Measurements from ENCODE around the gene KCNJ3.

DNA sequence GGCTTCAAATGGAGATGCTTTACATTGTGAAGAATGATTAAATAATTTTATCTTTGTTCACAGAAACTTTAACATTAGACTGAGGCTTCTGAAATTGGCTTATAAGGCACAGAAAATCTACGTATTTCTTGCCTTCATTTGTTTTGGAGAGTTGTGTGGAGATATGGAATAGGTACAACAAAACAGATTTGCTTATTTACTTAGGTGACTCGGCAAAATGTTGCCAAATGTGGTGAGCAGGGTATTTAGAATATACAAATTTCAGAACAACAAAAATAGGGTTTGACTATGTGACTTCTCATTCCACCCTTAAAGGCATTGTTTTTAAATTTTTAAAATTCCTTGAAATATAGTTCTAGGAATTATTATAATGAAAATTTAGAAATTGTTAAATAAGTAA, 134.2 kb downstream of the KCNJ3 start:
- TF ChIP-seq, protein P1, sequence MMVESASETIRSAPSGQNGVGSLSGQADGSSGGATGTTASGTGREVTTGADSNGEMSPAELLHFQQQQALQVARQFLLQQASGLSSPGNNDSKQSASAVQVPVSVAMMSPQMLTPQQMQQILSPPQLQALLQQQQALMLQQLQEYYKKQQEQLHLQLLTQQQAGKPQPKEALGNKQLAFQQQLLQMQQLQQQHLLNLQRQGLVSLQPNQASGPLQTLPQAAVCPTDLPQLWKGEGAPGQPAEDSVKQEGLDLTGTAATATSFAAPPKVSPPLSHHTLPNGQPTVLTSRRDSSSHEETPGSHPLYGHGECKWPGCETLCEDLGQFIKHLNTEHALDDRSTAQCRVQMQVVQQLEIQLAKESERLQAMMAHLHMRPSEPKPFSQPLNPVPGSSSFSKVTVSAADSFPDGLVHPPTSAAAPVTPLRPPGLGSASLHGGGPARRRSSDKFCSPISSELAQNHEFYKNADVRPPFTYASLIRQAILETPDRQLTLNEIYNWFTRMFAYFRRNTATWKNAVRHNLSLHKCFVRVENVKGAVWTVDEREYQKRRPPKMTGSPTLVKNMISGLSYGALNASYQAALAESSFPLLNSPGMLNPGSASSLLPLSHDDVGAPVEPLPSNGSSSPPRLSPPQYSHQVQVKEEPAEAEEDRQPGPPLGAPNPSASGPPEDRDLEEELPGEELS (CRISPR knock-in tag; IDR thresholded peaks at IDR 0.05), result no peak
- TF ChIP-seq, protein P2, sequence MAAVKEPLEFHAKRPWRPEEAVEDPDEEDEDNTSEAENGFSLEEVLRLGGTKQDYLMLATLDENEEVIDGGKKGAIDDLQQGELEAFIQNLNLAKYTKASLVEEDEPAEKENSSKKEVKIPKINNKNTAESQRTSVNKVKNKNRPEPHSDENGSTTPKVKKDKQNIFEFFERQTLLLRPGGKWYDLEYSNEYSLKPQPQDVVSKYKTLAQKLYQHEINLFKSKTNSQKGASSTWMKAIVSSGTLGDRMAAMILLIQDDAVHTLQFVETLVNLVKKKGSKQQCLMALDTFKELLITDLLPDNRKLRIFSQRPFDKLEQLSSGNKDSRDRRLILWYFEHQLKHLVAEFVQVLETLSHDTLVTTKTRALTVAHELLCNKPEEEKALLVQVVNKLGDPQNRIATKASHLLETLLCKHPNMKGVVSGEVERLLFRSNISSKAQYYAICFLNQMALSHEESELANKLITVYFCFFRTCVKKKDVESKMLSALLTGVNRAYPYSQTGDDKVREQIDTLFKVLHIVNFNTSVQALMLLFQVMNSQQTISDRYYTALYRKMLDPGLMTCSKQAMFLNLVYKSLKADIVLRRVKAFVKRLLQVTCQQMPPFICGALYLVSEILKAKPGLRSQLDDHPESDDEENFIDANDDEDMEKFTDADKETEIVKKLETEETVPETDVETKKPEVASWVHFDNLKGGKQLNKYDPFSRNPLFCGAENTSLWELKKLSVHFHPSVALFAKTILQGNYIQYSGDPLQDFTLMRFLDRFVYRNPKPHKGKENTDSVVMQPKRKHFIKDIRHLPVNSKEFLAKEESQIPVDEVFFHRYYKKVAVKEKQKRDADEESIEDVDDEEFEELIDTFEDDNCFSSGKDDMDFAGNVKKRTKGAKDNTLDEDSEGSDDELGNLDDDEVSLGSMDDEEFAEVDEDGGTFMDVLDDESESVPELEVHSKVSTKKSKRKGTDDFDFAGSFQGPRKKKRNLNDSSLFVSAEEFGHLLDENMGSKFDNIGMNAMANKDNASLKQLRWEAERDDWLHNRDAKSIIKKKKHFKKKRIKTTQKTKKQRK (IDR thresholded peaks at IDR 0.05; ENCODE audit: low read length), result no peak
- TF ChIP-seq, protein P3, sequence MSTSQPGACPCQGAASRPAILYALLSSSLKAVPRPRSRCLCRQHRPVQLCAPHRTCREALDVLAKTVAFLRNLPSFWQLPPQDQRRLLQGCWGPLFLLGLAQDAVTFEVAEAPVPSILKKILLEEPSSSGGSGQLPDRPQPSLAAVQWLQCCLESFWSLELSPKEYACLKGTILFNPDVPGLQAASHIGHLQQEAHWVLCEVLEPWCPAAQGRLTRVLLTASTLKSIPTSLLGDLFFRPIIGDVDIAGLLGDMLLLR (CRISPR knock-in tag; IDR thresholded peaks at IDR 0.05), result no peak
- TF ChIP-seq, protein P4, sequence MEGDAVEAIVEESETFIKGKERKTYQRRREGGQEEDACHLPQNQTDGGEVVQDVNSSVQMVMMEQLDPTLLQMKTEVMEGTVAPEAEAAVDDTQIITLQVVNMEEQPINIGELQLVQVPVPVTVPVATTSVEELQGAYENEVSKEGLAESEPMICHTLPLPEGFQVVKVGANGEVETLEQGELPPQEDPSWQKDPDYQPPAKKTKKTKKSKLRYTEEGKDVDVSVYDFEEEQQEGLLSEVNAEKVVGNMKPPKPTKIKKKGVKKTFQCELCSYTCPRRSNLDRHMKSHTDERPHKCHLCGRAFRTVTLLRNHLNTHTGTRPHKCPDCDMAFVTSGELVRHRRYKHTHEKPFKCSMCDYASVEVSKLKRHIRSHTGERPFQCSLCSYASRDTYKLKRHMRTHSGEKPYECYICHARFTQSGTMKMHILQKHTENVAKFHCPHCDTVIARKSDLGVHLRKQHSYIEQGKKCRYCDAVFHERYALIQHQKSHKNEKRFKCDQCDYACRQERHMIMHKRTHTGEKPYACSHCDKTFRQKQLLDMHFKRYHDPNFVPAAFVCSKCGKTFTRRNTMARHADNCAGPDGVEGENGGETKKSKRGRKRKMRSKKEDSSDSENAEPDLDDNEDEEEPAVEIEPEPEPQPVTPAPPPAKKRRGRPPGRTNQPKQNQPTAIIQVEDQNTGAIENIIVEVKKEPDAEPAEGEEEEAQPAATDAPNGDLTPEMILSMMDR (CRISPR knock-in tag; IDR thresholded peaks at IDR 0.05), result no peak
- TF ChIP-seq EP300 (IDR thresholded peaks at IDR 0.05; ENCODE audit: low read depth in 2 of 2, low read length in 2 of 2) (no peak), EP300 (CRISPR knock-in tag; IDR thresholded peaks at IDR 0.05; ENCODE audit: borderline replicate concordance) (no peak), ATF7 (IDR thresholded peaks at IDR 0.05) (no peak), ATF7 (CRISPR knock-in tag; IDR thresholded peaks at IDR 0.05) (no peak), ZNF251 (CRISPR knock-in tag; IDR thresholded peaks at IDR 0.05) (no peak)
